AG04449 (cell line): ENCODE results near the gene ST14.

Experiments
- CTCF ChIA-PET: fragments of 350-600 bp; formaldehyde crosslinking; extraction: SDS; loops from one replicate; lab custom pipeline; 2021; ENCODE audit warnings: antibody characterized with exemption; lab: Yijun Ruan, JAX
- POLR2A ChIA-PET: fragments of 400-600, 350-600 bp; formaldehyde crosslinking; extraction: SDS; loops from one replicate; lab custom pipeline; 2020; ENCODE audit warnings: antibody characterized with exemption, inconsistent platforms; lab: Yijun Ruan, JAX
- DNase-seq: peaks from one replicate; pipeline ENCODE4 v3.0.0-alpha.2; 2010; ENCODE audit warnings: low read depth, low spot score
- H3K4me3 ChIP-seq: 2 replicates; pipeline ENCODE4 v1.5.1; 2011; ENCODE audit warnings: low read depth, mild to moderate bottlenecking, control low read depth, low read length
- TF ChIP-seq, protein P1 (sequence below): IDR thresholded peaks from one replicate; pipeline ENCODE4 v1.5.1; 2011; ENCODE audit warnings: mild to moderate bottlenecking, moderate library complexity, low read length, control low read depth, inconsistent platforms; ENCODE audit not compliant: insufficient read depth; ENCODE audit errors: missing control alignments

Gene ST14

DNA sequence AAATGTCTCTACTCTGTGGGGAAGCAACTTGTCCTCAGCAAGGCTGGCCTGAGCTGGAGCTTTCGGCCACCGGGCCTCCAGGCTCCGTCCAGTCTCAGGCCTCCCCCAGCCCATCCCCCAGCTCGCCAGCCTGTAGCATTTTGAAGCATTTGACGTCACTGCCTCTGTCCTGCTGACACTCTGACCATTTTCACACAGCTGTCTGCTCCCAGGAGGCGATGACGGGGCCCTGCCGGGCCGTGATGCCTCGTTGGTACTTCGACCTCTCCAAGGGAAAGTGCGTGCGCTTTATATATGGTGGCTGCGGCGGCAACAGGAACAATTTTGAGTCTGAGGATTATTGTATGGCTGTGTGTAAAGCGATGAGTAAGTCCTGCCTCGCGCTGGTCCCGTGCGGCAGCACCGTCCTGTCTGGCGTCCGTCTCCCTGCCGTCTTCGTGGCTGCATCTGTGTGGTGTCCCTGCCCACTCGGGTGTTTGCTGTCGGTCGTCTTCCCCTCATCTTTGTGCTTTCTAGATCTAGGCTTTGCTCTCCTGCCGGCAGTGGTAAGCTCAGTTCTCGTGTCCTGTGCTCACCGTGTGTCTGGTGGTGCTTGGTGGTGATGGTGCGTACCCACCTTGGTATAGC is 36.1 kb upstream of the ST14 start:
- no peak for DNase-seq
- no peak overlapping the region for H3K4me3 ChIP-seq
- CTCF ChIA-PET, result interaction anchor here (1.2 to 17.9 kb wide), 3 partner anchors 9 to 199 kb away, joined by 4 to 489 read pairs (median 36); no protein-coding TSS in a partner anchor
- POLR2A ChIA-PET, result interaction anchor here (1.4 kb wide), 1 partner anchor 20 kb away, joined by 3 read pairs; no protein-coding TSS in a partner anchor
- TF ChIP-seq, protein P1, sequence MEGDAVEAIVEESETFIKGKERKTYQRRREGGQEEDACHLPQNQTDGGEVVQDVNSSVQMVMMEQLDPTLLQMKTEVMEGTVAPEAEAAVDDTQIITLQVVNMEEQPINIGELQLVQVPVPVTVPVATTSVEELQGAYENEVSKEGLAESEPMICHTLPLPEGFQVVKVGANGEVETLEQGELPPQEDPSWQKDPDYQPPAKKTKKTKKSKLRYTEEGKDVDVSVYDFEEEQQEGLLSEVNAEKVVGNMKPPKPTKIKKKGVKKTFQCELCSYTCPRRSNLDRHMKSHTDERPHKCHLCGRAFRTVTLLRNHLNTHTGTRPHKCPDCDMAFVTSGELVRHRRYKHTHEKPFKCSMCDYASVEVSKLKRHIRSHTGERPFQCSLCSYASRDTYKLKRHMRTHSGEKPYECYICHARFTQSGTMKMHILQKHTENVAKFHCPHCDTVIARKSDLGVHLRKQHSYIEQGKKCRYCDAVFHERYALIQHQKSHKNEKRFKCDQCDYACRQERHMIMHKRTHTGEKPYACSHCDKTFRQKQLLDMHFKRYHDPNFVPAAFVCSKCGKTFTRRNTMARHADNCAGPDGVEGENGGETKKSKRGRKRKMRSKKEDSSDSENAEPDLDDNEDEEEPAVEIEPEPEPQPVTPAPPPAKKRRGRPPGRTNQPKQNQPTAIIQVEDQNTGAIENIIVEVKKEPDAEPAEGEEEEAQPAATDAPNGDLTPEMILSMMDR, result no peak

DNA sequence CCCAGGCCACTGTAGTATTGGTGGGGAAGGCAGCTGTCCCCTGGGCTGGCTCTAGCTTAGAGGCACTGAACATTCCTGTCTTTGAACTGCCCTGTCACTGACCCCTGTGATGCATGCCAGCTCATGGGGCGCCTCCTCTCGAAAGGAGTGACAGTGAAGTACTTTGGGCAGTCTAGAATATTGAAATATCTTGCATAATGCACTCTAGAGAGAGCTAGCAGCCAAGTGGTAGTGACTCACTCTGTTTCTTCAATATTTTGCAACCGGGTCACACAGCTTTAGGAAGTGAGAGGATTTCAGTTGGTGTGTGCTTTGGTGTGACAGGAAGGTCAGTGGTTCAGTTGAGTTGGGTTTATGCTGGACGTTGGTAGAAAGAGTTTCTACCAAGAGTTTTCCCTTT is 35.5 kb upstream of the ST14 start:
- peak; percentile 51 for DNase-seq
- POLR2A ChIA-PET, result interaction anchor here (1.4 kb wide), 1 partner anchor 20 kb away, joined by 3 read pairs; no protein-coding TSS in a partner anchor
- no peak overlapping the region for H3K4me3 ChIP-seq
- CTCF ChIA-PET, result interaction anchor here (1.2 to 17.9 kb wide), 3 partner anchors 8 to 199 kb away, joined by 4 to 489 read pairs (median 36); no protein-coding TSS in a partner anchor
- TF ChIP-seq, protein P1, result no peak

DNA sequence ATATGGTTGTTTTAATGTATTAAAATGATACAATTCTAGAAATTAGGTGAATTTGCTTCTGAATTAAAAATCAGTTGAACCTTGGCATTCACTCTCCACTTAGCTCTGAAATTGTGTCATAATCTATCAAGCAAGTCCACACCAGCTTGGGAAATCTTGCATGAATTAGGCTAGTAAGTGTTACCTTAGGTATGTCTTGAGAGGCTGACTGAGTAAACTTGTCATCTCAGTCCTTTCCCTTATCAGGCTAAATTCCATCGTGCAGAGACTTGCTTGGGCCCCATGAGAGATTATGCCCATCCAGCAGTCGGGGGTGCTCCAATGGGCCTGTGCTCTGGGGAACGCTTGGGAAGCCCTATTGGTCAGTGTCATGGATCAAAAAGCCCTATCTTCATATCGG is 33.9 kb upstream of the ST14 start:
- no peak for DNase-seq
- H3K4me3 ChIP-seq, result no peak overlapping the region
- ChIA-PET POLR2A (no interaction called here), CTCF (interaction anchor here (1.4 to 17.9 kb wide), 3 partner anchors 9 to 216 kb away, joined by 3 to 489 read pairs (median 3); no protein-coding TSS in a partner anchor)
- TF ChIP-seq, protein P1, result no peak

DNA sequence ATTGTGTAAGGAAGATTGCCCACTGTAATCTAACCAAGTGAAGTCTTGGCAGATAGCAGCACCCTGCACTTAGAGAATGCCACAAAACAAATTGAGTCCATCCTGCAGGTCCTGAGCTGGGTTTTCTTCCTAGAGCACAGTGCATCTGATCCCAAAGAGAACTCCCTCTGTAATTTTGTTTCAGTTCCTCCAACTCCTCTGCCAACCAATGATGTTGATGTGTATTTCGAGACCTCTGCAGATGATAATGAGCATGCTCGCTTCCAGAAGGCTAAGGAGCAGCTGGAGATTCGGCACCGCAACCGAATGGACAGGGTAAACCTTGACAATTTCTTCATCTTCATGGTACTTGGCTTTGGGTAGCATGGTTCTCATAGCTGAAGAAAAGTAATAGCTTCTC is 33.1 kb upstream of the ST14 start:
- no peak for DNase-seq
- H3K4me3 ChIP-seq, result no peak overlapping the region
- POLR2A ChIA-PET, result no interaction called here
- CTCF ChIA-PET, result interaction anchor here (1.2 to 17.9 kb wide), 4 partner anchors 8 to 373 kb away, joined by 3 to 489 read pairs (median 3); no protein-coding TSS in a partner anchor
- TF ChIP-seq, protein P1, result no peak

DNA sequence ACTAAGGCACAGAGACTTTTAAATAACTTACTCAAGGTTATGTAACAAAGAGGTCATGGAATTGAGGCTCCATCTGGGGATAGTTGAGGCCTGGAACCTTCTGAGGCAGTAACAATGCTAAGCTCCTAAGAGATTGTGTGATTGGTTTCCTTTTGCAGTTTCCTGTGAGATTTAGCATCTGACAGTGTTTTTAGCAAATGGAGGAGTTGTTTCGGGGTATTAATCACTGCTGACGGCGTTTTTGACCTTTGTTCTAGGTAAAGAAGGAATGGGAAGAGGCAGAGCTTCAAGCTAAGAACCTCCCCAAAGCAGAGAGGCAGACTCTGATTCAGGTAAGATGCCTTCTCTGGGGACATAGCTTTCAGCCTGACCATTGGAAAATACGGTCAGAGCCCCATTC is 32.1 kb upstream of the ST14 start:
- DNase-seq, result no peak
- TF ChIP-seq, protein P1, result no peak
- no peak overlapping the region for H3K4me3 ChIP-seq
- ChIA-PET POLR2A (no interaction called here), CTCF (interaction anchor here (1.2 to 17.9 kb wide), 3 partner anchors 17 to 374 kb away, joined by 3 to 489 read pairs (median 3); no protein-coding TSS in a partner anchor)

DNA sequence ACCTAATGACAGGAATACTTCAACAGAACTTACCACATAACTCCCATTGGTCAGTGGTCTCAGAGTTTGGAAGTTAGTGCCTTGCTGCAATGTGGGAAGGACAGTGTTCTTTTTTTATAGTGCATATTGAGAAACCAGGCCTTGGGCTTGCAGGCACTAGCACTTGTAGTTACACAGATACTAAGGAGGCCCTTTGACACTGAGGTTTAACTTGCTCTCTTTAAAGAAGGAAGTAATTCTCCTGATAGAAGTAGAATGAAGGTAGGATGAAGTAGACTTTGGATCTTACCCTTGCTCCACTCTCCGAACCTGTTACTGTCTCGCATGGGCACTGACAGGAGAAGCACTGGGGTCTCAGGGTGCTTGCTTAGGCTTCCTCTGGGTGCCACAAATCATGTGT is 31.0 kb upstream of the ST14 start:
- H3K4me3 ChIP-seq, result no peak overlapping the region
- POLR2A ChIA-PET, result no interaction called here
- CTCF ChIA-PET, result interaction anchor here (1.2 to 17.9 kb wide), 9 partner anchors 8 to 343 kb away, joined by 3 to 489 read pairs (median 3); no protein-coding TSS in a partner anchor
- DNase-seq, result no peak
- TF ChIP-seq, protein P1, result no peak
